Ishikawa (cell line): ENCODE results near the gene ISCA2.

Experiments used
- CEBPB ChIP-seq: IDR thresholded peaks from 2 replicates; pipeline ENCODE4 v1.6.1; 2012
- CREB1 ChIP-seq: IDR thresholded peaks from 2 replicates; pipeline ENCODE4 v1.6.1; 2012; ENCODE audit warnings: low read depth
- EGR1 ChIP-seq: IDR thresholded peaks from 2 replicates; pipeline ENCODE4 v1.6.1; 2012
- EP300 ChIP-seq: IDR thresholded peaks from 2 replicates; pipeline ENCODE4 v1.6.1; 2012; ENCODE audit warnings: borderline replicate concordance
- FOXM1 ChIP-seq: IDR thresholded peaks from 2 replicates; pipeline ENCODE4 v1.6.1; 2012; ENCODE audit warnings: low read depth, borderline replicate concordance
- MAX ChIP-seq: IDR thresholded peaks from 2 replicates; pipeline ENCODE4 v1.6.1; 2012
- NFIC ChIP-seq: IDR thresholded peaks from 2 replicates; pipeline ENCODE4 v1.6.1; 2012
- RAD21 ChIP-seq: IDR thresholded peaks from 2 replicates; pipeline ENCODE4 v1.6.1; 2012; ENCODE audit warnings: low read depth
- REST ChIP-seq: IDR thresholded peaks from 2 replicates; pipeline ENCODE4 v1.6.1; 2012; ENCODE audit warnings: low read depth, mild to moderate bottlenecking
- TAF1 ChIP-seq: IDR thresholded peaks from 2 replicates; pipeline ENCODE4 v1.6.1; 2012; ENCODE audit warnings: low read depth, mild to moderate bottlenecking
- TCF12 ChIP-seq: IDR thresholded peaks from 2 replicates; pipeline ENCODE4 v1.6.1; 2012; ENCODE audit warnings: low read depth
- TEAD4 ChIP-seq: IDR thresholded peaks from 2 replicates; pipeline ENCODE4 v1.6.1; 2012
- USF1 ChIP-seq: IDR thresholded peaks from 2 replicates; pipeline ENCODE4 v1.6.1; 2012
- YY1 ChIP-seq: IDR thresholded peaks from 2 replicates; pipeline ENCODE4 v1.6.1; 2012; ENCODE audit warnings: low read depth
- ZBTB7A ChIP-seq: IDR thresholded peaks from 2 replicates; pipeline ENCODE4 v1.6.1; 2012; ENCODE audit warnings: low read depth

The ISCA2 gene

GRCh38 chr14:74495356-74495755, 1.8 kb downstream of the ISCA2 start:
- TF ChIP-seq EP300 (no peak), ZBTB7A (no peak), RAD21 (no peak), NFIC (no peak), TCF12 (no peak), TAF1 (no peak), FOXM1 (no peak), MAX (no peak), YY1 (no peak), CEBPB (no peak), EGR1 (no peak)

GRCh38 chr14:74500417-74501134, 7.0 kb downstream of the ISCA2 start:
- TF ChIP-seq FOXM1 (no peak), TCF12 (no peak), EP300 (no peak), EGR1 (no peak), TAF1 (no peak), ZBTB7A (no peak), YY1 (no peak), USF1 (no peak), REST (no peak), CREB1 (no peak), NFIC (no peak)

- TF ChIP-seq CREB1 (no peak), RAD21 (peak; percentile 60), NFIC (0 out of 2 replicates have a peak, but pooled peaks have one; percentile 15)
These were observed 7.6 kb downstream of the ISCA2 start for GRCh38 chr14:74501135-74501614.

- TF ChIP-seq TAF1, result no peak
- no peak for TF ChIP-seq CEBPB
- TF ChIP-seq MAX, result no peak
- TF ChIP-seq REST, result no peak
These were observed 8.1 kb downstream of the ISCA2 start for GRCh38 chr14:74501691-74502090.

- no peak for TF ChIP-seq CREB1
- peak; percentile 52 for TF ChIP-seq RAD21
These were observed 8.9 kb downstream of the ISCA2 start for GRCh38 chr14:74502236-74503019.

GRCh38 chr14:74503291-74503937, 9.8 kb downstream of the ISCA2 start:
- TF ChIP-seq MAX (no peak), TAF1 (no peak), NFIC (no peak), TEAD4 (no peak), USF1 (no peak), EP300 (no peak), TCF12 (no peak), RAD21 (no peak), REST (no peak), CREB1 (no peak)
